Measurements from ENCODE around the gene FBXO8.

FBXO8 gene

GRCh38 chr4:174204164-174204831 is 79.2 kb downstream of the FBXO8 start:
- no peak for DNase-seq

GRCh38 chr4:174201871-174202270 is 81.6 kb downstream of the FBXO8 start:
- DNase-seq, result no peak

GRCh38 chr4:174199735-174200134 is 83.7 kb downstream of the FBXO8 start:
- DNase-seq, result no peak

- no peak for DNase-seq
These were observed 84.6 kb downstream of the FBXO8 start for GRCh38 chr4:174198828-174199227.

GRCh38 chr4:174198396-174198795 is 85.1 kb downstream of the FBXO8 start:
- DNase-seq, result no peak

GRCh38 chr4:174193438-174194374 is 89.8 kb downstream of the FBXO8 start:
- no peak for DNase-seq

GRCh38 chr4:174192943-174193342 is 90.5 kb downstream of the FBXO8 start:
- DNase-seq, result peak; percentile 18

GRCh38 chr4:174190832-174191500 is 92.5 kb downstream of the FBXO8 start:
- DNase-seq, result no peak

- no peak for DNase-seq
These were observed 94.0 kb downstream of the FBXO8 start for GRCh38 chr4:174189392-174190015.
